Muscle layer of colon (tissue), 2 donors: Measurements from ENCODE around the gene C11orf42.
A peak's percentile ranks its signal among the peaks of the same experiment; 100 is the strongest.

Experiments used
- H3K27ac ChIP-seq: one replicate; pipeline ENCODE4 v1.7.0; 2013; ENCODE audit warnings: low read depth, mild to moderate bottlenecking, low read length, moderate library complexity
- H3K27me3 ChIP-seq, 2 donors: one replicate each; pipeline ENCODE4 v1.7.0; 2013; ENCODE audit warnings: low read length in 2 of 2, mild to moderate bottlenecking in 2 of 2; ENCODE audit not compliant: insufficient read depth in 2 of 2, control insufficient read depth in 1 of 2
- H3K36me3 ChIP-seq: one replicate; pipeline ENCODE4 v1.7.0; 2013; ENCODE audit warnings: mild to moderate bottlenecking, low read length; ENCODE audit not compliant: insufficient read depth
- H3K4me1 ChIP-seq: one replicate; pipeline ENCODE4 v1.7.0; 2013; ENCODE audit warnings: mild to moderate bottlenecking, low read length; ENCODE audit not compliant: insufficient read depth
- H3K4me3 ChIP-seq, 2 donors: one replicate each; pipeline ENCODE4 v1.7.0; 2013; ENCODE audit warnings: low read length in 2 of 2, low read depth in 1 of 2, mild to moderate bottlenecking in 1 of 2, moderate library complexity in 1 of 2
- H3K9ac ChIP-seq: one replicate; pipeline ENCODE4 v1.7.0; 2013; ENCODE audit warnings: low read length
- H3K9me3 ChIP-seq: one replicate; pipeline ENCODE4 v1.7.0; 2013; ENCODE audit warnings: mild to moderate bottlenecking, low read length
- donor health status: abdominal sarcoma.
- donor health status: Adenocarcinoma of cecum.

Gene C11orf42

DNA sequence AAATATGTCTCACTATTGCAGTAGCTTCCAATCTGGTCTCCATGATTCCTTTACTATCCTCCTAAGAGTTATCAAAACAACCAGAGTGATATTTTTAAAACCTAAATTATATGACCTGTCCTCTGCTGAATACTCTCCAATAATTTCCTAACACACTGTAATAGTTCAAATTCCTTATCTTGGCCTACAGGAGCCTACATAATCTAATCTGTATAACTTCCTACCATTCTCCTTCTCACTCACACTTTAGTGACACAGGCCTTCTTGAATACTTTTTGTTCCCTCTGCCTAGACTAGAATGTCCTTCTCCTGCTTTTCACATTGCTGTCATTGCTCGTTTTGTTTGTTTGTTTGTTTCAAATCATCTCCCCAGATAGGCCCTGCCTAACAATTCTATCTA, 19.7 kb downstream of the C11orf42 start:
- no peak overlapping the region for H3K4me3 ChIP-seq
- H3K36me3 ChIP-seq: peaks cover 39% of the 10 kb centered on the region
- no peak overlapping the region for H3K9ac ChIP-seq
- no peaks in the 10 kb centered on the region for H3K27me3 ChIP-seq
- H3K9me3 ChIP-seq: no peaks in the 10 kb centered on the region
- H3K27ac ChIP-seq: no peak overlapping the region
- H3K4me1 ChIP-seq: peaks cover 12% of the 10 kb centered on the region

DNA sequence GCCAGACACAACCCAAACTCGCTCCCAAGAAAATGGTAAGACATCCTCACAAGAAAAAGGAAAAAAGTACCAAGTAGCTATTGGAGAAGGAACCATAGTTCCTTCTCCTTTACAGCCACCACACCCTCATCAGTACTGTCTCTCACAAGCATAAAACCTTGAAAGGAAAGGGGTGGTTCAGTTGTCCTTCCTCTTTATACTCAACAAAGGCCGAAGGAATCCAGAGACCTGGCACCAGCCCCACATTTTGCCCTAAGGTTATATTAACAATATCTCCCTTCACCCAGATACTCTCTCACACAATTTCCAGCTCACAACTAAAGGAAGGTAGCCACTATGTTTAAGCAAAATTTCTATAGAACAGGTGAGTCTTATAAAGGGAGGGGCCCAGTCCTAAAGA, 20.5 kb downstream of the C11orf42 start:
- H3K27ac ChIP-seq: no peak overlapping the region
- no peak overlapping the region for H3K4me3 ChIP-seq

DNA sequence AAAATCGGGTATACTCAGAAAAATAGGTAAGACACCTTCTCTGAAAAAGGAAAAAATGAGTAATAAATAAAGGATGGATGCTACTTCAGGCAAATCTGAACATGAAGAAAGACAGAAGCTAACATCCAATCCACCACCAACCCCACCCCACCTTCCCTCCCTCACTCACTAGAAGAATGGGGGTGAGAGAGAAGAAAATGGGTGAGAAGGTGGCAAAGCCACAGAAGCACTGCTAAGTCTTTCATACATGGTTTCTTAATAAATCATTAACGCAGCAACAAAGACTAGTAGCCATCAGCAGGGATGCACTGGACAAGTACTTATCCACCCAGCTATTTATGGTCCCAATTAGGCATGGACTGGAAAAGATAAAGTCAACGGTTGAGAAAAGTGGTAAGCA, 23.2 kb downstream of the C11orf42 start:
- H3K4me1 ChIP-seq: peaks cover 20% of the 10 kb centered on the region
- no peak overlapping the region for H3K4me3 ChIP-seq
- H3K27ac ChIP-seq: no peak overlapping the region
- H3K9me3 ChIP-seq: no peaks in the 10 kb centered on the region
- peaks cover 7% of the 10 kb centered on the region for H3K36me3 ChIP-seq
- H3K9ac ChIP-seq: no peak overlapping the region
- H3K27me3 ChIP-seq: no peaks in the 10 kb centered on the region

More for the DNA sequence above, 20.5 kb downstream of the C11orf42 start:
- no peaks in the 10 kb centered on the region for H3K27me3 ChIP-seq
- peaks cover 32% of the 10 kb centered on the region for H3K36me3 ChIP-seq
- H3K9ac ChIP-seq: no peak overlapping the region
- H3K4me1 ChIP-seq: peaks cover 12% of the 10 kb centered on the region
- H3K9me3 ChIP-seq: no peaks in the 10 kb centered on the region

DNA sequence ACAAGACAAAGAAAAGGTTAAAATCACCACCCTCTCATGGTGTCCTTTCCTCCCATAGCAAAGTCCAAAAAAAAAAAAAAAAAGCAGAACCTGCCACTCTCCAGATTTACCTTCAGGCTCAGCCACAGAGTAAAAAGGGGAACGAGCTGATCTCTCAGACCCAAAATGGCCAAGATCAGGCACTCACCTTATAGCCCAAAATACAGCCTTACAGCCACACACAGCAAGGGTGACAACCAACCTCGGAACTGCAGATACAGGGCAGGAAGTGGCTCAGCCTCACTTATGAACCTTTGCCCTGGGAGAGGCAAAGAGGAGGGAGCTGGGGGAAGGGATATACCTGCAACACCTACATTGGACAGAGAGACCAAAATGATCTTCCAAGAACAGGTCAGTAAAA, 24.6 kb downstream of the C11orf42 start:
- Histone ChIP-seq H3K27me3 (no peaks in the 10 kb centered on the region), H3K36me3 (no peaks in the 10 kb centered on the region), H3K4me1 (peaks cover 25% of the 10 kb centered on the region), H3K27ac (no peak overlapping the region), H3K9me3 (no peaks in the 10 kb centered on the region), H3K4me3 (no peak overlapping the region), H3K9ac (no peak overlapping the region)

DNA sequence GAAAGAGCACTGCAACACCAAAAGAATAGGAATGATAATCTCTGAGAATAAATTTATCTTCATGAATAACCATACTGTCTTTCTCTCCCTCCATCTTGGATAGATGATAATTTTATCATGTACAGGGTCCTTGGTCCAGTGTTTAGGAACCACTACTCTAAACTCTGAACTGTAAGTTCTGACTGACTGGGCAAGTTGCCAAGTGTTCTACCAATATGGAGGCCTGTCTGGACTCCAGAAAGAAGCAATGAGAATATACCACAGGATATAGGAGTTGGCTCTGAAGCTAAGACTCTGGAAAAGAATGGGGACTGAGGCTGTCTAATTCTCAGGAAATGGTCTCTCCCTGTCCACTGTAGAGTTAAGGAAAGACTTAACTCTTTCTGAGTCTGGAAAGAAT, 27.5 kb downstream of the C11orf42 start:
- H3K4me1 ChIP-seq: peaks cover 13% of the 10 kb centered on the region
- no peak overlapping the region for H3K9ac ChIP-seq
- no peak overlapping the region for H3K4me3 ChIP-seq
- no peaks in the 10 kb centered on the region for H3K27me3 ChIP-seq
- H3K27ac ChIP-seq: no peak overlapping the region
- no peaks in the 10 kb centered on the region for H3K36me3 ChIP-seq
- no peaks in the 10 kb centered on the region for H3K9me3 ChIP-seq

DNA sequence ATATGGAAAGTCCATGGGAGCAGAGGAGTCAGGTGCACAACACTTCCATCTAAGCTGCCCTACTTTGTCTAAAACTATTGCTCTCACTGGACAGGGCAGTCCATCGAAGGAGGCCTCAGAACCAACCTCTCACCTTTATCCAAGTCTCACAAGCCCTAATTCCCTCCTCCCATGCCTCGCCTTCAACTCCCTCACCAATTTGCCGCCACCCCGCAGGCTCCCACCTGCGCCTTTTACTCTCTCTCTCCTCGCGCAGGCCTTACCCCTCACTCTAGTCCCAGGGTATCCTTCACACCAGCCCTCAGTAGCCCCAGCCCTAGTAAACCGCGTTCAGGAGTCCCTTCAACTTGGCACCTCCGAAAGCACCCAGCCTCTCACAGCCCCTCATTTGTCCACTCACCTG, 28.6 kb downstream of the C11orf42 start:
- H3K9me3 ChIP-seq: no peaks in the 10 kb centered on the region
- H3K9ac ChIP-seq: peak overlapping the region; percentile 97
- no peaks in the 10 kb centered on the region for H3K27me3 ChIP-seq
- H3K27ac ChIP-seq: peak overlapping the region; percentile 83
- H3K4me1 ChIP-seq: peaks cover 13% of the 10 kb centered on the region
- no peaks in the 10 kb centered on the region for H3K36me3 ChIP-seq
- H3K4me3 ChIP-seq: peak overlapping the region; percentile 39 to 98

DNA sequence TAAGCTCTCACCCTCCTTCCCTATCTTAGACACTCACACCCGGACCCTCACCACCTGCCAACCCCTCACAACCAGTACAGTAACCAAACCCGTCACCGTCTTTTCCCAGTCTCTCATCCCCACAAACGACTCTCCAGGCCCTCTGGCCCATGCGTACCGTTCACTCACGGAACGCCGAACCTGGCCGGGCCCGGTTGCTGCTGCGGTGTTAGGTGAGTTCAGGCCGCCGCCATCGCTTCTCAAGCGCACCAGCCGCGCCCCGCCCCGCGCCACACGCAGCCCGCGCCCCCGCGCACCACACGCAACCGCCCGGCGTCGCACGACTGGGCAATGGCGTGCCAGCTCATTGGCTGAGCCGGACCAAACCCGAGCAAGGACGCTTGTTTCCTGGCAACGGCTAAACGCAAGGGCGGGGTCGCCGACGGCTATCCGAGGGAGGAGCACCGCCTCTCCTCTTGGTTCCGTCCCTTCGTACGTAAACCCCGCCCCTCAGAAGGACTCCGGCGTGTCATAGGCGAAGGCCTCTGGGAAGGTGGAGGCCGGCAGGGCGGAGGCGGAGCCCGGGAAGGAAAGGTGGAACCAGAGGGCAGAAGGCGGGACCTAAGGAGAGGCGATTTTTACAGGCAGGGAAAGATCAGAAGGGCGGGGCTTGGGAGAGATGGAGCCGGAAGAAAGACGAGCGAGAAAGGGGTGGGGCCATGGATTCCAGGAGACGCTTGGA, 29.2 kb downstream of the C11orf42 start, which contains the start of gene FHIP1B:
Gene FHIP1B, minus strand, starts transcription at position 250 of the 721 bp plus-strand sequence. CDS start 10,120 bp downstream, outside the sequence.
- H3K27ac ChIP-seq: peak within 1 kb of the TSS; percentile 83
- peaks cover 13% of the 10 kb centered on the region for H3K4me1 ChIP-seq
- H3K9me3 ChIP-seq: no peaks in the 10 kb centered on the region
- peak within 1 kb of the TSS; percentile 97 for H3K9ac ChIP-seq
- H3K27me3 ChIP-seq: no peaks in the 10 kb centered on the region
- peak within 1 kb of the TSS; percentile 56 to 98 for H3K4me3 ChIP-seq
- no peaks in the 10 kb centered on the region for H3K36me3 ChIP-seq

DNA sequence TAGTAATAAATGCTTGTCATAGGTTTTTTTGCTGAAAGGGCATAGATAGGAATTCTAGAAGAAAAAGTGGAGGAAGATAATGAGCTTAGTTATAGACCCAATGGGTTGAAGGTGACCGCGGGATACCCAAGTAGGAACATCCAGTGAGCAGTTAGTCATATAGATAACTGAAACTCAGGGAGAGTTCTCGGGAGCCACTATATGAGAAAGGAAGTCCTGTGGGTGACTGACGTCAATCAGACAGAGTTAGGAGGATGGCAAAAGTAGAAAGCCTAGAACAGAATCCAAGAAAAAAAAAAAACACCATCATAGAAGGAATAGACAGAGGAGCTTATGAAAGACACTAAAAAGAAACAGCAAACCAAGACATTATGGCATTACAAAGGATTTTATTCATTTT, 31.9 kb downstream of the C11orf42 start:
- Histone ChIP-seq H3K36me3 (no peaks in the 10 kb centered on the region), H3K9ac (no peak overlapping the region), H3K27ac (no peak overlapping the region), H3K27me3 (no peaks in the 10 kb centered on the region), H3K4me3 (no peak overlapping the region), H3K9me3 (no peaks in the 10 kb centered on the region), H3K4me1 (peaks cover 13% of the 10 kb centered on the region)

DNA sequence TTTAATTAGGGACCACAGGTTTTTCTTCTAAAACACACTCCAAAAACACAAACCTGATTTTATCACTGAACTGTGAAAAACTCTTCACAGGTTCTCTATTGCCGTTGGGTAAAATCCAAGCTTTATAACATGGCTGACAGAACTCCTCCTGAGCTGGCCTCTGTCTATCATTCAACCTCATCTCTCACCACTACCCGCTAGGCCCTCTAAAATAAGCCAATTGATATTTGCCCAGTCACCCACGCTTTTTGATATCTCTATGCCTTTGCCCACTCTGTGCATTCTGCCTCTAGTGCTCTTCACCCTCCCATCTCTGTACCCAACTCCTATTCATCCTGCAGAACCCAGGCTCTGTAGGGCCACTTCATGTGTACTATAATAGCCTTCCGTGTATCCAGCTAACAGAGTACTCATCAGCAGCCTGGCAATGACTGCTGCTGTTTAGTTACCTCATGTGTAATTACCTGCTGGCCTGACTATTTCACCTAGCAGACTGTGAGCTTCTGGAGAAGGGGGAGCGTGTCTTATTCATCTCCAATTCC, 32.5 kb downstream of the C11orf42 start:
- H3K36me3 ChIP-seq: no peaks in the 10 kb centered on the region
- no peak overlapping the region for H3K4me3 ChIP-seq
- peaks cover 11% of the 10 kb centered on the region for H3K4me1 ChIP-seq
- no peaks in the 10 kb centered on the region for H3K9me3 ChIP-seq
- H3K27me3 ChIP-seq: no peaks in the 10 kb centered on the region
- H3K9ac ChIP-seq: no peak overlapping the region
- H3K27ac ChIP-seq: no peak overlapping the region

DNA sequence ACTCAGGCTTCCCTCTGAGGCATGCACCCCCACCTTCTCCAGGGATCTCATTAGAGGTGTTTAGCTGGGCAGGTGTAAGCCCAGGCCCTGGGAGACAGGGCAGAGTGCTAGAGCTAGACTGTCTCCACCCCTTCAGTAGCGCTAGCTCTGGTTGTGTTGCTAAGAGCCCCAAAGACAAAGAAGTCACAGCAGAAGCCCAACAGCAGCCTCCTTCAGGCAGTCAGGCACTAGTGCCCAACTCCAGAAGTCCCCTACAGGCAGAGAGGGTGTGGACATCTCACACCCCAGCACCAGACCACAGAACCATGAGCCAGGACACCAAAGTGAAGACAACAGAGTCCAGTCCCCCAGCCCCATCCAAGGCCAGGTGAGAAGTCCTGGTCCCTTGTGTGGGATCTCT, 33.5 kb downstream of the C11orf42 start, which contains the start of gene CNGA4:
Gene CNGA4, plus strand, starts transcription at position 188 of the 400 bp plus-strand sequence. Its CDS starts 118 bp downstream, at position 306.
- no peaks in the 10 kb centered on the region for H3K27me3 ChIP-seq
- H3K36me3 ChIP-seq: no peaks in the 10 kb centered on the region
- peaks cover under 1% of the 10 kb centered on the region for H3K4me1 ChIP-seq
- no peaks in the 10 kb centered on the region for H3K9me3 ChIP-seq
- H3K4me3 ChIP-seq: no peak within 1 kb of the TSS
- no peak within 1 kb of the TSS for H3K27ac ChIP-seq
- no peak within 1 kb of the TSS for H3K9ac ChIP-seq

DNA sequence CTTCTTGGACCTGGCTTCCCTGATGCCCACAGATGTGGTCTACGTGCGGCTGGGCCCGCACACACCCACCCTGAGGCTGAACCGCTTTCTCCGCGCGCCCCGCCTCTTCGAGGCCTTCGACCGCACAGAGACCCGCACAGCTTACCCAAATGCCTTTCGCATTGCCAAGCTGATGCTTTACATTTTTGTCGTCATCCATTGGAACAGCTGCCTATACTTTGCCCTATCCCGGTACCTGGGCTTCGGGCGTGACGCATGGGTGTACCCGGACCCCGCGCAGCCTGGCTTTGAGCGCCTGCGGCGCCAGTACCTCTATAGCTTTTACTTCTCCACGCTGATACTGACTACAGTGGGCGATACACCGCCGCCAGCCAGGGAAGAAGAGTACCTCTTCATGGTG, 34.8 kb downstream of the C11orf42 start:
- no peak overlapping the region for H3K4me3 ChIP-seq
- no peaks in the 10 kb centered on the region for H3K9me3 ChIP-seq
- H3K9ac ChIP-seq: no peak overlapping the region
- H3K4me1 ChIP-seq: no peaks in the 10 kb centered on the region
- H3K36me3 ChIP-seq: no peaks in the 10 kb centered on the region
- no peaks in the 10 kb centered on the region for H3K27me3 ChIP-seq
- no peak overlapping the region for H3K27ac ChIP-seq

DNA sequence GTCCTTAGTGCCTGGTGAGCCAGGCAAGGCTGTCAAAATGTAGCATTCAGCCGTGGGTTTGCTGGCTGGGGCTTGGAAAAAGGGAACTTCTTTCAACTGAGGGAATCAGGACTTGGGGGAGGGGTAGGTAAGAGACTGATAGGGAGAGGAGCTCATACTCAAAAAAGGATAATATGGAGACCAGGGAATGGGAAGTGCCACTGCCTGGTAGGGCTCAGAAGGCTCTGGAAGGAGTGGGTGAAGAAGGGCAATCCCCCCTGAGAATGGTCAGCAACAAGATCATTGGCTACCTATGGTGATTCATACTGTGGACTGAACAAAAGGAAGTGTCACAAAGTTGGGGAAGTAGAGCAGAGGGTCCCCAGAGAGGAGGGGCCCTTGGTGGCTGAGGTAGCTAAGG, 35.4 kb downstream of the C11orf42 start:
- Histone ChIP-seq H3K27ac (no peak overlapping the region), H3K4me1 (no peaks in the 10 kb centered on the region), H3K27me3 (no peaks in the 10 kb centered on the region), H3K9ac (no peak overlapping the region), H3K9me3 (no peaks in the 10 kb centered on the region), H3K4me3 (no peak overlapping the region), H3K36me3 (no peaks in the 10 kb centered on the region)
